Bronchial epithelial cell (primary cell): ENCODE results near the gene SCN1A. TPM values are rescaled to one million over a fixed set of nuclear protein-coding genes. Genes with fewer than 3 reads are reported as not detected.
"Not testable (repeated sequence)": the region's sequence is repeated elsewhere in the genome, so short reads cannot be mapped to it uniquely, and the experiment has no call there.

Source experiments
- DNase-seq: peaks from one replicate; pipeline ENCODE4 v3.0.0-alpha.2; 2010; ENCODE audit warnings: low read depth
- FAIRE-seq: peaks from 2 replicates; lab custom pipeline; 2011; peaks lifted over from hg19 to GRCh38; lab: Jason Lieb, UNC
- H3K27me3 ChIP-seq: 2 replicates; pipeline ENCODE4 v1.5.1; 2011; ENCODE audit warnings: low read length; ENCODE audit not compliant: control insufficient read depth, insufficient read depth
- H3K36me3 ChIP-seq: 2 replicates; pipeline ENCODE4 v1.5.1; 2011; ENCODE audit warnings: low read length; ENCODE audit not compliant: control insufficient read depth, insufficient read depth
- H3K4me3 ChIP-seq: 2 replicates; pipeline ENCODE4 v1.5.1; 2011; ENCODE audit warnings: mild to moderate bottlenecking, low read depth, low read length, control low read depth
- total RNA-seq: library from RNA; depleted of rRNA; stranded (reverse); fragments of >200 nt; gene quantifications from 2 replicates; pipeline ENCODE4 v1.2.1, GENCODE V29; 2014
- TF ChIP-seq, protein P1 (sequence below): IDR thresholded peaks from 2 replicates; pipeline ENCODE4 v1.5.1; 2011; ENCODE audit warnings: mild to moderate bottlenecking, moderate library complexity, low read length, control low read depth, inconsistent platforms; ENCODE audit not compliant: insufficient read depth, severe bottlenecking

Gene SCN1A
- total RNA-seq, 1 donor from 2014 or later = not detected

DNA sequence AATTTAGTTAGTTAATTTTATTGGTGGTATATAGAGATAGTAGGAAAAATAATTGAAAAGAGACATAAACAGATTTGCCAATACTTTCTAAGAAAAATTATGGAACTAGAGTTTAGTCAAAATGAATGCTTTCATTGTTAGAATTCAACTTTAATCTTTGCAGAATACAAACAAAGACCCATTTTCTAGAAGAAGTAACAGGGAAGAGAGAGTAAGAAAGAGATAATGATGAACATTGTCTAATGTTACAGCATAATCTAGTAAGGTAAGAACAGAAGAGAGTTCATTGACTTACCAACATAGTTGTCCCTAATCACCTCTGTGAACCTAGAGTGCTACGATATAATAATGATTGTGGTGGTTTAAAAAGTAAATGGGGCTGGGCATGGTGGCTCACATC is 23.7 kb downstream of the SCN1A start:
- TF ChIP-seq, protein P1, sequence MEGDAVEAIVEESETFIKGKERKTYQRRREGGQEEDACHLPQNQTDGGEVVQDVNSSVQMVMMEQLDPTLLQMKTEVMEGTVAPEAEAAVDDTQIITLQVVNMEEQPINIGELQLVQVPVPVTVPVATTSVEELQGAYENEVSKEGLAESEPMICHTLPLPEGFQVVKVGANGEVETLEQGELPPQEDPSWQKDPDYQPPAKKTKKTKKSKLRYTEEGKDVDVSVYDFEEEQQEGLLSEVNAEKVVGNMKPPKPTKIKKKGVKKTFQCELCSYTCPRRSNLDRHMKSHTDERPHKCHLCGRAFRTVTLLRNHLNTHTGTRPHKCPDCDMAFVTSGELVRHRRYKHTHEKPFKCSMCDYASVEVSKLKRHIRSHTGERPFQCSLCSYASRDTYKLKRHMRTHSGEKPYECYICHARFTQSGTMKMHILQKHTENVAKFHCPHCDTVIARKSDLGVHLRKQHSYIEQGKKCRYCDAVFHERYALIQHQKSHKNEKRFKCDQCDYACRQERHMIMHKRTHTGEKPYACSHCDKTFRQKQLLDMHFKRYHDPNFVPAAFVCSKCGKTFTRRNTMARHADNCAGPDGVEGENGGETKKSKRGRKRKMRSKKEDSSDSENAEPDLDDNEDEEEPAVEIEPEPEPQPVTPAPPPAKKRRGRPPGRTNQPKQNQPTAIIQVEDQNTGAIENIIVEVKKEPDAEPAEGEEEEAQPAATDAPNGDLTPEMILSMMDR = no peak
- H3K36me3 ChIP-seq = no peaks in the 10 kb centered on the region
- FAIRE-seq (no peak), DNase-seq (no peak)
- H3K4me3 ChIP-seq = no peak overlapping the region
- H3K27me3 ChIP-seq = no peaks in the 10 kb centered on the region

DNA sequence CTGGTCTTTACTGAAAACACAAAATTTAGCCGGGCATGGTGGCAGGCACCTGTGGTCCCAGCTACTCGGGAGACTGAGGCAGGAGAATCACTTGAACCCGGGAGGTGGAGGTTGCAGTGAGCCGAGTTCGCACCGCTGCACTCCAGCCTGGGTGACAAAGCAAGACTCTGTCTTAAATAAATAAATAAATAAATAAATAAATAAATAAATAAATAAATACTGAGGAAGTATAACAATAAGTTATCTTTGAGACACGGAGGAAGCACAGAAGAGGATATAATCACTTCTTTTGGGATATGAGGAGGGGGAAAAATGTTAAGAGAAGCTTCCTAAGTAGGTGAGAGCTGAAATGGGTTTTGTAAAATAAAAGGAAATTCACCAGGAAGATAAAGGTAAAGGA is 24.5 kb downstream of the SCN1A start:
- not testable (repeated sequence) for H3K27me3 ChIP-seq, FAIRE-seq

DNA sequence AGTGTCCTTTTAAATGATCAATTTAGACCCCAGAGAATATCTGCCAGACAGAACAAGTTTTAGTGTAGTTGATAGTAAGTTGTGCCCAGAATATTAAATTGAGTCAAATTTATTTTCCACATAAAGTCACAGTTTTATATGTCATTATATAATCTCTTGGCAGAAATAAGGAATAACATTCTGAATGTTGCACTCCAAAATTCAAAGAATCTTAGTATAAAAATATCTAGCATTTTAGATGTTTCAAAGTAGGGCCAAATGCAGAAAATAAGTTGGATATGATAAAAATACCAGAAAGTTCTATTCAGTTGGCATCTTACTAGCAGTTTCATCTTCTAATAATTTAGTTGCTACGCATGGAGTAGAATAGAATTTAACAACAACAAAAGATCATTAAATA is 33.5 kb downstream of the SCN1A start:
- TF ChIP-seq, protein P1 = no peak
- H3K36me3 ChIP-seq = no peaks in the 10 kb centered on the region
- no peaks in the 10 kb centered on the region for H3K27me3 ChIP-seq
- DNase-seq (no peak), FAIRE-seq (no peak)
- H3K4me3 ChIP-seq = no peak overlapping the region

More for the DNA sequence above, 24.5 kb downstream of the SCN1A start:
- DNase-seq, H3K4me3 ChIP-seq, H3K36me3 ChIP-seq: not testable (repeated sequence)

DNA sequence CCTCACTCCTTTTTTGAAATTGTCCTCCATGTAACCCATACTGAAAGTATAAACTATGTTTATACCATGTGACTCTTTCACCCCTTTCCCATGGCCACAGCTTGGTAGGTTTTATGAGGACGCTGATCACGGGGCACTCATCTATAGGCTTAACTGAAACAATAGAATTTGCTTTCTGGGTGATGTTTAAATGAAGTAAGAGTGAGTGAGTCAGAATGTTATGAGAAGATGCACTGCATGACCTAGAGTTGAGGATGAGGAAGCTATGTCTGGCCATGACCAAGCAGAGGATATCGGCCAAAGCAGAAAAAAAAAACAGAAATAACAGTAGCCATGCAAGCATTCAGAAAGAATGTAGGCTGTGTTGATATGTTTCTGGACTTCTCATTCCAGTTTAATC is 34.9 kb downstream of the SCN1A start:
- DNase-seq (peak; percentile 46), FAIRE-seq (no peak)
- Histone ChIP-seq H3K36me3 (no peaks in the 10 kb centered on the region), H3K4me3 (no peak overlapping the region), H3K27me3 (no peaks in the 10 kb centered on the region)
- TF ChIP-seq, protein P1 = no peak

DNA sequence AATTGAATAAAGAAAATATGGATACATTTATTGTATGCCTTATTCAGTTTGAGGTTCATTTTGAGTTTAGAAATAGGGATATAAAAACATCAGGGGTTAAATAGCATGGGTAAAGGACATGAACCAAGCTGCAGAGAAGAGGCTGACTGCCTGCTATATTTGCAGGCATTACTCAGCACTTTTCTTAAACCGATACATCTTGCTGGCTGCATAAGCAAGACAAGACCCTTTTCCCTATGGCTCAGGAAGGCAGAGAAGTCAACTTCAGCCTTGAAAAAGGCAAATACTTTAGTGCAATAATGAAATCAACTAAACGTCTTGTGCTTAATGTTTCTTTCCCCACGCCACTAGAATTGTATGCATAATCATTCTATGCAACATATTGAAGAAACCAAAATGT is 36.4 kb downstream of the SCN1A start:
- Histone ChIP-seq H3K36me3 (no peaks in the 10 kb centered on the region), H3K4me3 (no peak overlapping the region), H3K27me3 (no peaks in the 10 kb centered on the region)
- DNase-seq (no peak), FAIRE-seq (no peak)
- TF ChIP-seq, protein P1 = no peak

DNA sequence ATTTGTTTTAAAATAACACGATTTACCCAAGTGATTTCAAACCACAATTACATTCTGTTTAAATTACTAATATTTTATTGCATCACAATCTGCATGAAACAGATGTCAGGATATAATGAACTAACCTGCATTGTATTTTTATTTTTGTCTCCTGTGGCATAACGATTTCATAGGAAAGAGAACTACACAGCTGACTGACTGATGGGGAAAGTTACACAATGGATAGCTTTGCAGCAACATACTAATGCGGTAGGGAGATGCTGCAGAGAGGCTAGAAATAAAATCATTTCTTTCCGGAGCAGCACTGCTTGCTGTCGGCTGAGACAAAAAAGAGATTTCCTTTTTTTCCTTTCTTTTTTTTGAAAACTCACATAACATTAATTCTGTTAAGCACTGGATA is 36.9 kb downstream of the SCN1A start:
- TF ChIP-seq, protein P1 = no peak
- Histone ChIP-seq H3K27me3 (no peaks in the 10 kb centered on the region), H3K4me3 (no peak overlapping the region), H3K36me3 (no peaks in the 10 kb centered on the region)
- DNase-seq = no peak
- FAIRE-seq = no peak
